Keratinocyte (primary cell): ENCODE results near the gene CYP27B1. TPM values are rescaled to one million over a fixed set of nuclear protein-coding genes. Genes with fewer than 3 reads are reported as not detected.

ENCODE experiments used
- DNase-seq: peaks from one replicate; pipeline ENCODE4 v3.0.0-alpha.2; 2011; ENCODE audit warnings: low read depth, missing footprints, low spot score
- FAIRE-seq: peaks from 2 replicates; lab custom pipeline; 2011; peaks lifted over from hg19 to GRCh38; lab: Jason Lieb, UNC
- H2AFZ ChIP-seq: 2 replicates; pipeline ENCODE4 v1.6.0; 2012; ENCODE audit warnings: low read length, control low read depth, inconsistent platforms; ENCODE audit not compliant: control insufficient read depth
- H3K27ac ChIP-seq: 2 replicates; pipeline ENCODE4 v1.5.1; 2011; ENCODE audit warnings: low read length; ENCODE audit not compliant: control insufficient read depth, insufficient read depth
- H3K27me3 ChIP-seq: 3 replicates; pipeline ENCODE4 v1.6.0; 2011; ENCODE audit warnings: low read length; ENCODE audit not compliant: control insufficient read depth, insufficient read depth; ENCODE audit errors: extremely low read depth
- H3K36me3 ChIP-seq, 2 experiments: 2 replicates in 1 of 2; 3 replicates in 1 of 2; pipeline ENCODE4 v1.5.1; 2011; ENCODE audit warnings: low read length in 2 of 2, mild to moderate bottlenecking in 1 of 2; ENCODE audit not compliant: control insufficient read depth in 2 of 2, insufficient read depth in 2 of 2; ENCODE audit errors: extremely low read depth in 1 of 2
- H3K4me1 ChIP-seq: 3 replicates; pipeline ENCODE4 v1.5.1; 2011; ENCODE audit warnings: low read length; ENCODE audit not compliant: control insufficient read depth, insufficient read depth; ENCODE audit errors: extremely low read depth
- H3K4me2 ChIP-seq: 3 replicates; pipeline ENCODE4 v1.6.0; 2011; ENCODE audit warnings: low read depth, low read length; ENCODE audit not compliant: control insufficient read depth, insufficient read depth; ENCODE audit errors: extremely low read depth
- H3K4me3 ChIP-seq, 3 experiments: fragments of 200-600 bp in 1 of 3; sonication (generic) in 1 of 3; 2 replicates in 2 of 3; 3 replicates in 1 of 3; pipeline ENCODE4 v1.5.1; 2011 to 2016; ENCODE audit warnings: low read length in 3 of 3, mild to moderate bottlenecking in 3 of 3, control low read depth in 2 of 3, inconsistent platforms in 1 of 3, low read depth in 1 of 3, mixed read lengths in 1 of 3, mixed run types in 1 of 3, moderate library complexity in 1 of 3; ENCODE audit not compliant: control insufficient read depth in 2 of 3, insufficient read depth in 2 of 3; ENCODE audit errors: extremely low read depth in 1 of 3
- H3K79me2 ChIP-seq: 2 replicates; pipeline ENCODE4 v1.6.0; 2012; ENCODE audit warnings: low read length; ENCODE audit not compliant: control insufficient read depth, insufficient read depth
- H3K9ac ChIP-seq: 3 replicates; pipeline ENCODE4 v1.6.0; 2011; ENCODE audit warnings: low read length; ENCODE audit not compliant: control insufficient read depth, insufficient read depth; ENCODE audit errors: extremely low read depth
- H3K9me1 ChIP-seq: 3 replicates; pipeline ENCODE4 v1.6.0; 2011; ENCODE audit warnings: low read length; ENCODE audit not compliant: control insufficient read depth, insufficient read depth; ENCODE audit errors: extremely low read depth
- H3K9me3 ChIP-seq: 2 replicates; pipeline ENCODE4 v1.5.1; 2012; ENCODE audit warnings: low read depth, low read length; ENCODE audit not compliant: control insufficient read depth
- H4K20me1 ChIP-seq: 3 replicates; pipeline ENCODE4 v1.6.0; 2011; ENCODE audit warnings: low read length; ENCODE audit not compliant: control insufficient read depth, insufficient read depth; ENCODE audit errors: extremely low read depth
- EZH2 ChIP-seq: IDR thresholded peaks from one replicate; pipeline ENCODE4 v1.6.1; 2012; ENCODE audit warnings: inconsistent platforms, mild to moderate bottlenecking, low read length, moderate library complexity
- dilution Hi-C: fragments of 300-500 bp; cut with MboI; formaldehyde crosslinking; loops from one replicate; pipeline ENCODE4 v1.7.0; 2020; ENCODE audit warnings: low sequenced_read_pairs; ENCODE audit not compliant: extremely low pct_ligation_motif_present
- polyA plus RNA-seq, 5 experiments: library from polyadenylated mRNA; depleted of rRNA in 3 of 5; stranded (reverse) in 3 of 5; stranded (forward) in 1 of 5; unstranded in 1 of 5; fragments of >200 nt; gene quantifications; 1 replicate in 1 of 5; 2 replicates in 3 of 5; 3 replicates in 1 of 5; pipeline versions ENCODE4 v1.2.1 to v1.2.3, GENCODE V29; 2011 to 2012; ENCODE audit warnings: missing spikeins in 2 of 5, low read depth in 1 of 5, low replicate concordance in 1 of 5
- TF ChIP-seq, protein P1 (sequence below), 3 experiments: IDR thresholded peaks in 1 of 3; conservative IDR thresholded peaks in 1 of 3; optimal IDR thresholded peaks in 1 of 3; 2 replicates in 2 of 3; 3 replicates in 1 of 3; pipeline versions ENCODE3 to v1.5.1; 2011; ENCODE audit warnings: low read length in 3 of 3, mild to moderate bottlenecking in 3 of 3, moderate library complexity in 2 of 3, control low read depth in 1 of 3, inconsistent platforms in 1 of 3; ENCODE audit not compliant: insufficient read depth in 2 of 3; ENCODE audit errors: extremely low read depth in 1 of 3

The CYP27B1 gene
- polyA plus RNA-seq, 1 donor (not counting 4 experiments of a cell fraction or from before 2014, with no cell fraction given) = 33.6 TPM

- Histone ChIP-seq H3K79me2 (no peaks in the 10 kb centered on the region), H3K4me2 (no peak overlapping the region), H3K27ac (no peak overlapping the region), H3K9me1 (no peaks in the 10 kb centered on the region), H4K20me1 (no peaks in the 10 kb centered on the region), H3K4me1 (no peaks in the 10 kb centered on the region), H3K27me3 (no peaks in the 10 kb centered on the region), H3K36me3 (peaks cover 6 to 22% of the 10 kb centered on the region in 2 experiments), H3K9me3 (no peaks in the 10 kb centered on the region), H3K9ac (no peak overlapping the region), H2AFZ (no peak overlapping the region), H3K4me3 (no peak overlapping the region)
- dilution Hi-C loops = no loop called here
- TF ChIP-seq, protein P1, sequence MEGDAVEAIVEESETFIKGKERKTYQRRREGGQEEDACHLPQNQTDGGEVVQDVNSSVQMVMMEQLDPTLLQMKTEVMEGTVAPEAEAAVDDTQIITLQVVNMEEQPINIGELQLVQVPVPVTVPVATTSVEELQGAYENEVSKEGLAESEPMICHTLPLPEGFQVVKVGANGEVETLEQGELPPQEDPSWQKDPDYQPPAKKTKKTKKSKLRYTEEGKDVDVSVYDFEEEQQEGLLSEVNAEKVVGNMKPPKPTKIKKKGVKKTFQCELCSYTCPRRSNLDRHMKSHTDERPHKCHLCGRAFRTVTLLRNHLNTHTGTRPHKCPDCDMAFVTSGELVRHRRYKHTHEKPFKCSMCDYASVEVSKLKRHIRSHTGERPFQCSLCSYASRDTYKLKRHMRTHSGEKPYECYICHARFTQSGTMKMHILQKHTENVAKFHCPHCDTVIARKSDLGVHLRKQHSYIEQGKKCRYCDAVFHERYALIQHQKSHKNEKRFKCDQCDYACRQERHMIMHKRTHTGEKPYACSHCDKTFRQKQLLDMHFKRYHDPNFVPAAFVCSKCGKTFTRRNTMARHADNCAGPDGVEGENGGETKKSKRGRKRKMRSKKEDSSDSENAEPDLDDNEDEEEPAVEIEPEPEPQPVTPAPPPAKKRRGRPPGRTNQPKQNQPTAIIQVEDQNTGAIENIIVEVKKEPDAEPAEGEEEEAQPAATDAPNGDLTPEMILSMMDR (optimal IDR thresholded peaks at IDR 0.05 in 1 of 3, IDR thresholded peaks at IDR 0.05 in 1 of 3, conservative IDR thresholded peaks at IDR 0.05 in 1 of 3; ENCODE audit: extremely low read depth in 1 of 3, insufficient read depth in 2 of 3, low read length in 3 of 3) = no peak
- no peak for TF ChIP-seq EZH2
- FAIRE-seq = no peak
- DNase-seq = no peak
Observed at GRCh38 chr12:57802607-57803006, 35.7 kb upstream of the CYP27B1 start.

- Histone ChIP-seq H3K4me2 (no peak overlapping the region), H3K27me3 (no peaks in the 10 kb centered on the region), H3K79me2 (no peaks in the 10 kb centered on the region), H3K9ac (no peak overlapping the region), H3K9me3 (no peaks in the 10 kb centered on the region), H3K9me1 (no peaks in the 10 kb centered on the region), H3K36me3 (peaks cover 16 to 17% of the 10 kb centered on the region in 2 experiments), H3K4me3 (no peak overlapping the region), H3K4me1 (no peaks in the 10 kb centered on the region), H3K27ac (no peak overlapping the region), H4K20me1 (no peaks in the 10 kb centered on the region), H2AFZ (no peak overlapping the region)
- no peak for TF ChIP-seq EZH2
- no peak for FAIRE-seq
- DNase-seq = no peak
- dilution Hi-C loops = no loop called here
Observed at GRCh38 chr12:57800965-57801364, 34.1 kb upstream of the CYP27B1 start.

- Histone ChIP-seq H3K9me1 (no peaks in the 10 kb centered on the region), H3K4me2 (no peak overlapping the region), H3K9me3 (no peaks in the 10 kb centered on the region), H3K4me3 (no peak overlapping the region), H3K4me1 (peaks cover 19% of the 10 kb centered on the region), H3K36me3 (peaks cover 17 to 19% of the 10 kb centered on the region in 2 experiments), H3K27me3 (no peaks in the 10 kb centered on the region), H2AFZ (no peak overlapping the region), H3K79me2 (no peaks in the 10 kb centered on the region), H3K9ac (no peak overlapping the region), H4K20me1 (no peaks in the 10 kb centered on the region), H3K27ac (no peak overlapping the region)
- TF ChIP-seq EZH2 = no peak
- TF ChIP-seq, protein P1 (optimal IDR thresholded peaks at IDR 0.05 in 1 of 3, IDR thresholded peaks at IDR 0.05 in 1 of 3, conservative IDR thresholded peaks at IDR 0.05 in 1 of 3; ENCODE audit: extremely low read depth in 1 of 3, insufficient read depth in 2 of 3, low read length in 3 of 3) = no peak
- dilution Hi-C loops = no loop called here
- FAIRE-seq (no peak), DNase-seq (no peak)
Observed at GRCh38 chr12:57797933-57798332, 31.1 kb upstream of the CYP27B1 start.
